Endothelial cell (in vitro differentiated cells): ENCODE data around the gene SPINT2. TPM values are rescaled to one million over a fixed set of nuclear protein-coding genes. Genes with fewer than 3 reads are reported as not detected.

Experiments
- DNase-seq: peaks from one replicate; pipeline ENCODE4 v3.0.0; 2021; ENCODE audit warnings: low spot score
- H3K27ac Mint-ChIP-seq: one replicate; pipeline ENCODE4 v1.8.0; 2021; ENCODE audit warnings: mixed read lengths, inconsistent platforms; ENCODE audit not compliant: unreplicated experiment
- H3K27me3 Mint-ChIP-seq: one replicate; pipeline ENCODE4 v1.8.0; 2021; ENCODE audit warnings: mild to moderate bottlenecking, moderate library complexity, mixed read lengths, inconsistent platforms; ENCODE audit not compliant: unreplicated experiment
- H3K36me3 Mint-ChIP-seq: one replicate; pipeline ENCODE4 v1.8.0; 2021; ENCODE audit warnings: mild to moderate bottlenecking, low read depth, mixed read lengths, inconsistent platforms; ENCODE audit not compliant: unreplicated experiment
- H3K4me1 Mint-ChIP-seq: one replicate; pipeline ENCODE4 v1.8.0; 2021; ENCODE audit warnings: mild to moderate bottlenecking, mixed read lengths, inconsistent platforms; ENCODE audit not compliant: unreplicated experiment
- H3K4me3 Mint-ChIP-seq: one replicate; pipeline ENCODE4 v1.8.0; 2021; ENCODE audit warnings: mild to moderate bottlenecking, mixed read lengths, inconsistent platforms; ENCODE audit not compliant: unreplicated experiment
- H3K9me3 Mint-ChIP-seq: one replicate; pipeline ENCODE4 v1.8.0; 2021; ENCODE audit warnings: mixed read lengths, inconsistent platforms; ENCODE audit not compliant: unreplicated experiment
- CTCF ChIP-seq: fragments of 200-600 bp; sonication (generic); IDR thresholded peaks from one replicate; pipeline ENCODE4 v1.5.0; 2021; ENCODE audit warnings: antibody characterized with exemption; ENCODE audit not compliant: unreplicated experiment
- total RNA-seq: library from RNA; stranded (reverse); fragmentation: NEBNext Ultra II Directional; extraction: Animal tissue kit (Norgen Biotek cat#: 25700); gene quantifications from one replicate; pipeline ENCODE4 v1.2.1, GENCODE V29; 2021; ENCODE audit not compliant: unreplicated experiment

Gene SPINT2
- total RNA-seq, 1 donor from 2014 or later, result 93.4 TPM

- DNase-seq, result no peak
- Mint-ChIP-seq H3K27me3 (no peaks in the 10 kb centered on the region), H3K4me1 (peaks cover 6% of the 10 kb centered on the region), H3K4me3 (no peak overlapping the region), H3K27ac (no peak overlapping the region), H3K36me3 (no peaks in the 10 kb centered on the region), H3K9me3 (no peaks in the 10 kb centered on the region)
- no peak for TF ChIP-seq CTCF
These were observed 12.7 kb downstream of the SPINT2 start for GRCh38 chr19:38276942-38277517.

DNA sequence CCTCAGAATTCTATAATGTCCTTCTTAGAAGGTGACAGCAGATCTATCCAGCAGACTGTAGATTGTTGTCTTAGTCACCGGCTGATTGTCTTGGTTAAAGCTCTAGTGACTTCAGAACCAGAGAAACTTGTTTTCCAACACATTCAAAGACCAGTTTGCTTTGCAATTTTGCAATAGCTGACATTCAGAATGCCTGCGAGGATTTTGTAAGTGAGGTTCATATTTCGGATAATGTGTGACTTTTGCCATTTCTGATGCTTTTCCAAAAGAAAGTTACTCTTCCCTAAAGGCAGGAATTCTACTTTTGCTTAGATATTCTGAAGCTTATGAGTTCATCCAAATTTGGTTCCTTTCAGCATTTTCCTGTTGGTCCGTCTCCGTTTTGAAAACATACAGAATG lies 13.2 kb downstream of the SPINT2 start:
- Mint-ChIP-seq H3K27me3 (no peaks in the 10 kb centered on the region), H3K4me3 (no peak overlapping the region)

GRCh38 chr19:38277969-38278680 lies 13.8 kb downstream of the SPINT2 start:
- Mint-ChIP-seq H3K27me3 (no peaks in the 10 kb centered on the region), H3K36me3 (no peaks in the 10 kb centered on the region), H3K27ac (peak overlapping the region; percentile 33), H3K4me1 (peaks cover 14% of the 10 kb centered on the region), H3K9me3 (no peaks in the 10 kb centered on the region), H3K4me3 (no peak overlapping the region)
- TF ChIP-seq CTCF, result no peak
- no peak for DNase-seq

More for the DNA sequence above, 13.2 kb downstream of the SPINT2 start:
- Mint-ChIP-seq H3K9me3 (no peaks in the 10 kb centered on the region), H3K27ac (no peak overlapping the region), H3K4me1 (peaks cover 9% of the 10 kb centered on the region), H3K36me3 (no peaks in the 10 kb centered on the region)
- no peak for DNase-seq
- TF ChIP-seq CTCF, result no peak

DNA sequence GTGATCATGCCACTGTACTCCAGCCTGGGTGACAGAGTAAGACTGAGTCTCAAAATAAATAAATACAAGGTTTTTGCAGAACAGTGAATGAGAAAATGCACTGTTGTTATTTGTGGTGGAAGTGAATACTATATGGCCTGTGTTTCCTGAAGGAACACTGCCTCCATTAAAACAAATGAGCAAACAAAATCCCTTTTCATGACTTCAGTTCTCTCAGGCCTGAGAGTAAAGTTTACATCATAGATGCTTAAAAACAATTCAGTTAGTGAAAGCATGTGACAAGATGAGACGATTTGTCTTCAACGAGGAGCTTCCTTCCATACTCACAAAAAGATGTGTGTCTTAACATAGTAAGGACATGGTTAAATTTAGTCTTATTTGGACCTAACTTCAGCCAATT lies 14.4 kb downstream of the SPINT2 start:
- Mint-ChIP-seq H3K4me3 (no peak overlapping the region), H3K36me3 (no peaks in the 10 kb centered on the region), H3K9me3 (no peaks in the 10 kb centered on the region), H3K27me3 (no peaks in the 10 kb centered on the region), H3K27ac (no peak overlapping the region), H3K4me1 (peaks cover 14% of the 10 kb centered on the region)
- no peak for TF ChIP-seq CTCF
- DNase-seq, result no peak
